GM19240 (cell line): ENCODE data around the gene C12orf50.
"Not testable (repeated sequence)": the region's sequence is repeated elsewhere in the genome, so short reads cannot be mapped to it uniquely, and the experiment has no call there.

Experiments used
- DNase-seq: peaks from one replicate; pipeline ENCODE4 v3.0.0; 2011; ENCODE audit warnings: low spot score; ENCODE audit not compliant: insufficient read length

Gene C12orf50

GRCh38 chr12:87991483-87991882 is 37.7 kb downstream of the C12orf50 start:
- DNase-seq: no peak

- no peak for DNase-seq
Measured at GRCh38 chr12:87988534-87988933, 40.7 kb downstream of the C12orf50 start.

DNA sequence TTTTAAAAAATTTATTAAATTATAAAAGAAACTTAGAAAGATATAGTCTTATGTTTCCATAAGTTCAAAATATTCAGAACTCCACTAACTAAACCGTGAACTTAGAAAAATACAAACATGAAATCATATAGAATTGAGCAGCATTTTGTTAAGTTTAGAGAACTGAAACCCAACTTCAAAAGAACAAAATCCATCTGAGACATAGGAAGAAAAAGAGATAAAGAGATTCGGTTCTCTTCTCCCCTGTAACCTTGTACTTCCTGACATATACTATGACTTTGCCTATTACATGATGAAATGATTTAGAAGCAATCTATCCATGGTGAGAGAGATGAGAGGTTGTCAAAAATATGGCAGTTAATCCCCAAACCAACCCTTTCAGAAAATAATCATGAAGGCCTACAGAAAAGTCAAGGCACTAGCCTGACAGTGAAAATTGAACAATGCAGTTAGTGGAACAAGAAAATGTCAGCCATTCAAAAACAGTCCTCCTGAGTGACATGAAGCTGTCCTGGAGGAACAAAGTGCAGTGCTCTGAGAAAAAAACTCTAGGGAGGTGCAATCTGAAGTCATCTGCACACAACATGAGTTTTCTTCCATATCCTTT is 44.0 kb downstream of the C12orf50 start:
- DNase-seq: no peak

GRCh38 chr12:87982208-87982607 is 47.0 kb downstream of the C12orf50 start:
- no peak for DNase-seq

DNA sequence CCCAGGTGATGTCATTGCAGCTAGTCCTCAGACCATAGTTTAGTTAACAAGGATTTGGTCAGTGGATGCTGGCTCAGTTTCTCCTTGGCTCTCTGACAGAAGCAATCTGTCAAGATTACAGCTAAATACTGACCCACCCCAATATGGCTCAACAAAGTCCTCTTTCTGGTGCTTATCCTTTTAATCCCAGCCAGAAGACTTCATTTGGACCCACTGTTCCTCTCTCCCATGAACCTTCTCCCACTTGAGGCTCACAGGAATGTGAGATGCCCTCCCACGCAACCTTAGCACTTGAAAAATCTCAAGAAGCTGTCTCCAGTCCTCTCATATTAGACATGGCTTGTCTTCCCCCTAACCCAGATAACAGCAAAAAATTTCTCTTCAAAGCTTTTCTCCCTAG is 47.7 kb downstream of the C12orf50 start:
- no peak for DNase-seq

- DNase-seq: no peak
Measured at GRCh38 chr12:87975879-87976278, 53.3 kb downstream of the C12orf50 start.

DNA sequence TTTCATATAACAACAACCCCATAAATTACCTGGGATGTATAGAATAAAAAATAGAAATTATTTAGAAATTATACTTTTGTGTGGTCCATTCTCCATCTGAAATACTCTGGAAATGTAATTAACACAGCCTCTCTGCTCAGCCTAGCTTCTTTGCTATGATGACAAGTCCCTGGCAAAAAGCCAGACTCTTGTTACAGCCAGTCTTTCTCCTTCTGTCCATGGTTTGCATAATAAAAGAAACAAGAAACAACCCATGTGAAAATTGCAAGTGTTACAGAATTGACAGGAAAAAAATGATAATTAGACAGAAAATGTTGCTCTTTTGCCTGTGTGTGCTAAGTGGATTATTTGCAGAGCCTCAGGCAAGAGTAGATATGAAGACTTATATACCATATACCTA is 61.3 kb downstream of the C12orf50 start:
- no peak for DNase-seq

DNA sequence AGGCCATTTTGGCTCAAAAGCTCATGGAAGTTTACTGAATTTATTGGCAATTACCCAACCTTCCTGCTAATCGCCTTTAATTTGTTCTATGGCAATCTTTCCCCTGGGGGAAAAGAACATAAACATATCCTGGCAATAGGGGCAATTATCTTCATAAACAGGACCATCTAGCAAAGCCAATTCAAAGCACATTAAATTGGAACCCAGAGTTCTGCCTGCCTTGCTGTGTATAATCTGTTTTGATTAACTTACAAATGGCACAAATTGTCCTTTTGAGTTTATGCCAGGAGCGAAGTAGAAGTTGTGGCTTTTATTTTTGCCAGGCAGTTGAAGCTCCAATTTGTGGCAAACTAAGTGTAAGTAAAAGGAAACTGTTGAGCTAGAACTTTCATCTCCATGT is 68.6 kb downstream of the C12orf50 start:
- no peak for DNase-seq

DNA sequence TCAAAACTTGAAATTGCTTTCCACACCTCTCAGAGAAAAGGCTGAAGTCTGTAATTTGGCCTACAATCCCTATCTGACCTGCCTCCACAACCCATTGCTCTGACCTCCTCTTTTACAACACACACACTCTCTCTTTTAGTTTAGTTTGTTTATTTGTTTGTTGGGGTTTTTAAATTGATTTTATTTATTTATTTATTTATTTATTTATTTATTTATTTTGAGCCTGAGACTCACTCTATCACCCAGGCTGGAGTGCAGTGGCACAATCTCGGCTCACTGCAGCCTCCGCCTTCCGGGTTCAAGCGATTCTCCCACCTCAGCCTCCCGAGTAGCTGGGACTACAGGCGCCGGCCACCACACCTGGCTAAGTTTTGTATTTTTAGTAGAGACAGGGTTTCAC is 75.2 kb downstream of the C12orf50 start:
- DNase-seq: not testable (repeated sequence)

GRCh38 chr12:87953256-87953860 is 75.8 kb downstream of the C12orf50 start:
- no peak for DNase-seq

DNA sequence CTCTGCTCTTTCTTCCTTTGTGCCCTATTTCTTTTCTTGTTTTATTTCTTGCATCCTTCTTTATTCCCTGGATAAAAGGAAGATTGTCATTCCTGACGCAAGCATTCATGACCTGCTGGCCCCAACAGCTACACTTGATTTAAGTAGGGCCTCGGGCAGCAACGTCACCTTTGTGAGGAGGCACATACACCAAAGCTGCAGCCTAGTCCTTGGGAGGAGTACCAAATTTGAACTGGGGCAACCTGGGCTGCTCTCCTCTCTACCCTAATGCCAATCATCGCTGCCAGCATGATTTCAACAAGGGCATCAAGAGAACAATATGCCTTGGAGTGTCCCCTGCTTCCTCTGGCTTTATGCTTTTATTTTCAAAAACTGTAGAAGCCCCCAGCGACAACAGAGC is 76.4 kb downstream of the C12orf50 start:
- no peak for DNase-seq

DNA sequence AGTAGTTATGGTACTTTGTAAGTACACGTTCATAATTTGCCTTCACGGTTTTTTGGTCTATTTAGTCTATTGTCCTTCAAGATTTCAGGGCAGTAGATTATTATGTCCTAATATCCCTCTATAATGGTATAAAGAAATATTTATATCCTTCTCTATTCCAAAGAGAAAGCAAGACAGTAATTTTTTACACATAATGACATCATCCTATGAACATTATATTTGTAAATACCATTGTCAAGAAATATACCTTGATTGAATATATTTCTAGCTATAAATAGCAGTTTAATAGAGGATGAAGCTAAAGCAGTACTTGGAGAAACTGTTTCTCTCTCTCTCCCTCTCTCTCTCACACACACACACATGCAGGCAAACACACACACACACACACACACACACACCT is 77.0 kb downstream of the C12orf50 start:
- no peak for DNase-seq

DNA sequence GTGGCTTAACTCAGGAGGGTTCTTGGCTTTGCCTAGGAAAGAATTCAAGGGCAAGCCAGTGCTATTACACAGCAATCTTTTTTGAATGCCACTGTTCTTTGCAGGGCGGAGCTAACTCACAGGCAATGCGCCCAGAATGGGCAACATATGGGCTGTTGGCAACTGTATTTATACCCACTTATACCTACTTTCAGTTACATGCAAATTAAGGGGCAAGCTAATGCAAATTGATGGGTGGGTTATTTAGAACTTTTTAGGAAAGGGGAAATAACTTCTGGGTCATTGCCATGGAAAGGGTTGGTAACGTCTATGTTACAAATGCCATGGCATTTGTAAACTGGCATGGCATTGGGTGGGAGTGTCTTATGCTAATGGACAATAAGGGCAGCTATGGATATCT is 85.4 kb downstream of the C12orf50 start:
- no peak for DNase-seq

DNA sequence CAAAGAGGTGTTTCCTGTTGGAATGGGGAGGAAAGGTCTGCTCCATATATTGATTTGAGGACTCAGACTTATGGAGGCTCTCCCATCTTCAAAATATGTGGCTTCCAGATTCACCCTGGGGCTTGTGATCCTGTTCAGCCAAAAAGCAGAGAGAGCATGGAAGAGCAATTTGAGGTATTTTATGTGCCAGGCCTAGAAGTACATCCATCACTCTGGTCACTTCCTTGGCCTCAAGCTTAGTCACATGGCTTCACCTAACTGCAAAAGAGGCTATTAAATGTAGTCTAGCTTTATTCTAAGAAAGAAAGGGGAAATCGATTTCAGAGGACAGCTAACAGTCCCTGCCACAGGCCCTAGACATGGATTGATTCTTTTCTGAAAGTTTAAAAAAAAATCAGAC is 86.2 kb downstream of the C12orf50 start:
- no peak for DNase-seq

GRCh38 chr12:87939182-87939581 is 90.0 kb downstream of the C12orf50 start:
- no peak for DNase-seq

GRCh38 chr12:87935216-87935615 is 94.0 kb downstream of the C12orf50 start:
- no peak for DNase-seq

- no peak for DNase-seq
Measured at GRCh38 chr12:87933991-87934390, 95.2 kb downstream of the C12orf50 start.

- no peak for DNase-seq
Measured at GRCh38 chr12:87931812-87932211, 97.4 kb downstream of the C12orf50 start.

DNA sequence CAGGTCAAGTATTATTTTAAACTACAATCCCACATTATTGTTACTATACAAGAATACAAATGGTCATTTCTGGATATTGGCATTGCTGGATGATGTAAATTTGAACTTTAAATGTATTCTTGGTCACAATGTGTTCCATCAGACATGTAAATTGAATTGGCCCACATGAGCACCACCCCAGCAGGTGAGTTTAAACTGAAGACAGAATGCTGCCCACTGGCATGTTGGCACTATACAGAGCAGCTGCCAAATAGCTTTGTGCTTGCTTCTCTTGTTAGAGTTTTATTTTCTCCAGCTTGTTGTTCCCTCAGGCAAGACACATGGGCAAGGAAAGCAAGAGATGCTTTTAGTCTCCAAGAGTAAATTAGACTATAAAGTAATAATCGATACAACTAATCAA is 98.6 kb downstream of the C12orf50 start:
- DNase-seq: no peak
